Tibial artery (tissue), 4 donors: ENCODE data around the gene COX18.

ENCODE experiments used
- DNase-seq, 2 donors: peaks; one replicate each; pipeline ENCODE4 v3.0.0-alpha.2; 2019
- H3K27ac ChIP-seq, 2 donors: fragments of 200-600 bp; sonication (generic) in 1 of 2; 1 replicate in 1 of 2; 2 replicates in 1 of 2; pipeline ENCODE4 v1.5.1; 2018 to 2019; ENCODE audit warnings: mild to moderate bottlenecking in 1 of 2
- H3K27me3 ChIP-seq, 2 donors: fragments of 200-600 bp; sonication (generic) in 1 of 2; one replicate each; pipeline versions ENCODE4 v1.5.1 to v1.6.0; 2016 to 2019
- H3K36me3 ChIP-seq, 3 donors: fragments of 200-600 bp; sonication (generic) in 2 of 3; one replicate each; pipeline ENCODE4 v1.5.1; 2016 to 2019; ENCODE audit warnings: mild to moderate bottlenecking in 2 of 3
- H3K4me1 ChIP-seq, 4 donors: fragments of 200-600 bp; sonication (generic) in 2 of 4; 1 replicate in 3 of 4; 2 replicates in 1 of 4; pipeline ENCODE4 v1.5.1; 2016 to 2019
- H3K4me3 ChIP-seq, 2 donors: fragments of 200-600 bp; sonication (generic) in 1 of 2; 1 replicate in 1 of 2; 2 replicates in 1 of 2; pipeline ENCODE4 v1.5.1; 2018 to 2019; ENCODE audit warnings: mild to moderate bottlenecking in 2 of 2
- H3K9me3 ChIP-seq, 3 donors: fragments of 200-600 bp; sonication (generic) in 1 of 3; one replicate each; pipeline ENCODE4 v1.5.1; 2016 to 2019
- CTCF ChIP-seq, 2 experiments: fragments of 200-600 bp in 1 of 2; fragments of 450-650 bp in 1 of 2; IDR thresholded peaks; one replicate each; pipeline ENCODE4 v1.5.1; 2017 to 2019; ENCODE audit warnings: antibody characterized with exemption in 2 of 2, mild to moderate bottlenecking in 1 of 2, moderate library complexity in 1 of 2
- intact Hi-C: fragments of 100-400 bp; cut with DNase I; formaldehyde crosslinking; loops from one replicate; pipeline ENCODE4 v1.15.0; 2023; ENCODE audit warnings: low total_unique reads

COX18 gene

GRCh38 chr4:73006286-73006990, 63.1 kb downstream of the COX18 start:
- Histone ChIP-seq H3K36me3 (no peaks in the 10 kb centered on the region), H3K4me3 (no peak overlapping the region), H3K27me3 (no peaks in the 10 kb centered on the region), H3K9me3 (no peaks in the 10 kb centered on the region), H3K4me1 (no peaks in the 10 kb centered on the region), H3K27ac (no peak overlapping the region)
- intact Hi-C loops, result no loop called here
- no peak for DNase-seq
- no peak for TF ChIP-seq CTCF (IDR thresholded peaks at IDR 0.05)

- intact Hi-C loops, result no loop called here
- no peak overlapping the region for H3K27ac ChIP-seq
- H3K36me3 ChIP-seq, result no peaks in the 10 kb centered on the region
- no peaks in the 10 kb centered on the region for H3K4me1 ChIP-seq
- H3K4me3 ChIP-seq, result no peak overlapping the region
- H3K27me3 ChIP-seq, result no peaks in the 10 kb centered on the region
- H3K9me3 ChIP-seq, result no peaks in the 10 kb centered on the region
- no peak for DNase-seq
- no peak for TF ChIP-seq CTCF (IDR thresholded peaks at IDR 0.05)
Measured at GRCh38 chr4:73005514-73005913, 64.0 kb downstream of the COX18 start.
